Neural cell (in vitro differentiated cells): ENCODE data around the gene FAM184A.

Experiments used
- CTCF ChIP-seq: fragments of 450-650 bp; IDR thresholded peaks from 2 replicates; pipeline ENCODE4 v1.5.1; 2014; ENCODE audit warnings: antibody characterized with exemption, mild to moderate bottlenecking, moderate library complexity; ENCODE audit not compliant: poor library complexity, severe bottlenecking
- EP300 ChIP-seq: fragments of 450-650 bp; conservative IDR thresholded peaks from 2 replicates; pipeline ENCODE4 v1.6.1; 2014; ENCODE audit warnings: antibody characterized with exemption, mild to moderate bottlenecking, moderate library complexity; ENCODE audit not compliant: poor library complexity, severe bottlenecking
- EZH2 ChIP-seq: fragments of 200-600, 300-800 bp; shearing (Covaris generic), sonication (generic); IDR thresholded peaks from 2 replicates; pipeline ENCODE4 v1.6.1; 2014; ENCODE audit warnings: antibody characterized with exemption, low read length, borderline replicate concordance, mild to moderate bottlenecking; ENCODE audit not compliant: insufficient read depth, poor library complexity, severe bottlenecking
- POLR2AphosphoS5 ChIP-seq: IDR thresholded peaks from 2 replicates; pipeline ENCODE4 v1.6.1; 2012
- TAF1 ChIP-seq: IDR thresholded peaks from 2 replicates; pipeline ENCODE4 v1.6.1; 2012; ENCODE audit warnings: low read depth
- TF ChIP-seq, protein P1 (sequence below): IDR thresholded peaks from 2 replicates; pipeline ENCODE4 v1.6.1; 2012; ENCODE audit warnings: borderline replicate concordance

- no peak for TF ChIP-seq CTCF
- no peak for TF ChIP-seq EP300
- no peak for TF ChIP-seq EZH2
- TF ChIP-seq, protein P1, sequence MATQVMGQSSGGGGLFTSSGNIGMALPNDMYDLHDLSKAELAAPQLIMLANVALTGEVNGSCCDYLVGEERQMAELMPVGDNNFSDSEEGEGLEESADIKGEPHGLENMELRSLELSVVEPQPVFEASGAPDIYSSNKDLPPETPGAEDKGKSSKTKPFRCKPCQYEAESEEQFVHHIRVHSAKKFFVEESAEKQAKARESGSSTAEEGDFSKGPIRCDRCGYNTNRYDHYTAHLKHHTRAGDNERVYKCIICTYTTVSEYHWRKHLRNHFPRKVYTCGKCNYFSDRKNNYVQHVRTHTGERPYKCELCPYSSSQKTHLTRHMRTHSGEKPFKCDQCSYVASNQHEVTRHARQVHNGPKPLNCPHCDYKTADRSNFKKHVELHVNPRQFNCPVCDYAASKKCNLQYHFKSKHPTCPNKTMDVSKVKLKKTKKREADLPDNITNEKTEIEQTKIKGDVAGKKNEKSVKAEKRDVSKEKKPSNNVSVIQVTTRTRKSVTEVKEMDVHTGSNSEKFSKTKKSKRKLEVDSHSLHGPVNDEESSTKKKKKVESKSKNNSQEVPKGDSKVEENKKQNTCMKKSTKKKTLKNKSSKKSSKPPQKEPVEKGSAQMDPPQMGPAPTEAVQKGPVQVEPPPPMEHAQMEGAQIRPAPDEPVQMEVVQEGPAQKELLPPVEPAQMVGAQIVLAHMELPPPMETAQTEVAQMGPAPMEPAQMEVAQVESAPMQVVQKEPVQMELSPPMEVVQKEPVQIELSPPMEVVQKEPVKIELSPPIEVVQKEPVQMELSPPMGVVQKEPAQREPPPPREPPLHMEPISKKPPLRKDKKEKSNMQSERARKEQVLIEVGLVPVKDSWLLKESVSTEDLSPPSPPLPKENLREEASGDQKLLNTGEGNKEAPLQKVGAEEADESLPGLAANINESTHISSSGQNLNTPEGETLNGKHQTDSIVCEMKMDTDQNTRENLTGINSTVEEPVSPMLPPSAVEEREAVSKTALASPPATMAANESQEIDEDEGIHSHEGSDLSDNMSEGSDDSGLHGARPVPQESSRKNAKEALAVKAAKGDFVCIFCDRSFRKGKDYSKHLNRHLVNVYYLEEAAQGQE = no peak
- TF ChIP-seq POLR2AphosphoS5 = no peak
- TF ChIP-seq TAF1 = no peak
These were observed 40.4 kb downstream of the FAM184A start for GRCh38 chr6:119037941-119038623.
